Immature natural killer cell (primary cell): ENCODE results near the gene ANKHD1. TPM values are rescaled to one million over a fixed set of nuclear protein-coding genes. Genes with fewer than 3 reads are reported as not detected.

Experiments
- DNase-seq, 3 donors: peaks; one replicate each; pipeline ENCODE4 v3.0.0; 2022; ENCODE audit warnings: mixed read lengths in 1 of 3
- H3K27ac Mint-ChIP-seq, 6 donors: one replicate each; pipeline ENCODE4 v1.8.0; 2020; ENCODE audit warnings: mixed read lengths in 6 of 6, mild to moderate bottlenecking in 5 of 6, inconsistent platforms in 4 of 6, moderate library complexity in 3 of 6
- H3K27me3 Mint-ChIP-seq, 3 donors: one replicate each; pipeline ENCODE4 v1.8.0; 2020 to 2021; ENCODE audit warnings: low read depth in 3 of 3, mild to moderate bottlenecking in 3 of 3, mixed read lengths in 3 of 3, moderate library complexity in 3 of 3, inconsistent platforms in 1 of 3
- H3K36me3 Mint-ChIP-seq, 3 donors: one replicate each; pipeline ENCODE4 v1.8.0; 2020; ENCODE audit warnings: mixed read lengths in 3 of 3, inconsistent platforms in 2 of 3, mild to moderate bottlenecking in 2 of 3
- H3K4me1 Mint-ChIP-seq, 2 donors: one replicate each; pipeline ENCODE4 v1.8.0; 2020; ENCODE audit warnings: inconsistent platforms in 2 of 2, mild to moderate bottlenecking in 2 of 2, mixed read lengths in 2 of 2, moderate library complexity in 1 of 2
- H3K4me3 Mint-ChIP-seq, 5 donors: one replicate each; pipeline ENCODE4 v1.8.0; 2020; ENCODE audit warnings: mild to moderate bottlenecking in 5 of 5, mixed read lengths in 5 of 5, inconsistent platforms in 3 of 5, moderate library complexity in 3 of 5
- H3K9me3 Mint-ChIP-seq, 6 donors: one replicate each; pipeline ENCODE4 v1.8.0; 2020; ENCODE audit warnings: mild to moderate bottlenecking in 6 of 6, mixed read lengths in 6 of 6, inconsistent platforms in 4 of 6, moderate library complexity in 3 of 6
- polyA plus RNA-seq, 3 donors: library from polyadenylated mRNA; unstranded; fragments of 300-500 nt; fragmentation: Illumina TruSeq; gene quantifications; one replicate each; pipeline ENCODE4 v1.2.3, GENCODE V29; 2021

ANKHD1 gene
- polyA plus RNA-seq, 3 donors from 2014 or later = 37.0 to 86.1 (median 62.7) TPM

- no peak overlapping the region for H3K27ac Mint-ChIP-seq
- no peak overlapping the region for H3K4me3 Mint-ChIP-seq
- peaks cover 48 to 58% of the 10 kb centered on the region in 2 donors for H3K4me1 Mint-ChIP-seq
- no peak for DNase-seq
- peaks cover 0 to 4% (median 0%) of the 10 kb centered on the region in 3 donors for H3K36me3 Mint-ChIP-seq
- peaks cover 15 to 18% (median 16%) of the 10 kb centered on the region in 3 donors for H3K27me3 Mint-ChIP-seq
- no peaks in the 10 kb centered on the region for H3K9me3 Mint-ChIP-seq
Observed at GRCh38 chr5:140560227-140560626, 158.6 kb downstream of the ANKHD1 start.

GRCh38 chr5:140561753-140562523 lies 160.3 kb downstream of the ANKHD1 start:
- Mint-ChIP-seq H3K4me1 (peaks cover 43 to 55% of the 10 kb centered on the region in 2 donors), H3K36me3 (peaks cover 0 to 8% (median 3%) of the 10 kb centered on the region in 3 donors), H3K9me3 (no peaks in the 10 kb centered on the region), H3K27ac (peak overlapping the region in 1 of 6 donors; percentile 99), H3K27me3 (peaks cover 15 to 18% (median 16%) of the 10 kb centered on the region in 3 donors), H3K4me3 (peak overlapping the region in 1 of 5 donors; percentile 94)
- no peak for DNase-seq

GRCh38 chr5:140563596-140563995 lies 162.0 kb downstream of the ANKHD1 start:
- Mint-ChIP-seq H3K4me1 (peaks cover 35 to 59% of the 10 kb centered on the region in 2 donors), H3K27me3 (peaks cover 9 to 14% (median 11%) of the 10 kb centered on the region in 3 donors), H3K27ac (peak overlapping the region; percentile 94 to 99 (median 97)), H3K4me3 (peak overlapping the region; percentile 88 to 94 (median 93)), H3K9me3 (no peaks in the 10 kb centered on the region), H3K36me3 (peaks cover 0 to 8% (median 3%) of the 10 kb centered on the region in 3 donors)
- DNase-seq = no peak

- H3K9me3 Mint-ChIP-seq = no peaks in the 10 kb centered on the region
- peak; percentile 99 for DNase-seq
- peaks cover 43 to 67% of the 10 kb centered on the region in 2 donors for H3K4me1 Mint-ChIP-seq
- peaks cover 9 to 13% (median 11%) of the 10 kb centered on the region in 3 donors for H3K27me3 Mint-ChIP-seq
- peak within 1 kb of the TSS; percentile 88 to 94 (median 93) for H3K4me3 Mint-ChIP-seq
- H3K36me3 Mint-ChIP-seq = peaks cover 0 to 8% (median 3%) of the 10 kb centered on the region in 3 donors
- H3K27ac Mint-ChIP-seq = peak within 1 kb of the TSS; percentile 95 to 99 (median 97)
Observed at GRCh38 chr5:140564196-140565023, 162.8 kb downstream of the ANKHD1 start, which contains the start of the genes APBB3 and SLC35A4. Gene APBB3, minus strand, starts transcription at chr5:140564598. Its CDS starts 353 bp downstream, at chr5:140564245. Gene SLC35A4, plus strand, starts transcription at chr5:140564828. Its CDS starts 2,342 bp downstream, at chr5:140567170.

- no peak for DNase-seq
- Mint-ChIP-seq H3K36me3 (peaks cover 0 to 8% (median 3%) of the 10 kb centered on the region in 3 donors), H3K27ac (peak overlapping the region; percentile 95 to 99 (median 97)), H3K9me3 (no peaks in the 10 kb centered on the region), H3K4me1 (peaks cover 51 to 75% of the 10 kb centered on the region in 2 donors), H3K4me3 (peak overlapping the region; percentile 88 to 94 (median 93)), H3K27me3 (peaks cover 9 to 12% (median 10%) of the 10 kb centered on the region in 3 donors)
Observed at GRCh38 chr5:140565024-140565779, 163.6 kb downstream of the ANKHD1 start.

- H3K9me3 Mint-ChIP-seq = no peaks in the 10 kb centered on the region
- H3K27me3 Mint-ChIP-seq = peaks cover 7 to 12% (median 10%) of the 10 kb centered on the region in 3 donors
- DNase-seq = no peak
- H3K27ac Mint-ChIP-seq = peak overlapping the region; percentile 95 to 99 (median 97)
- H3K4me1 Mint-ChIP-seq = peaks cover 54 to 79% of the 10 kb centered on the region in 2 donors
- H3K36me3 Mint-ChIP-seq = peaks cover 0 to 8% (median 4%) of the 10 kb centered on the region in 3 donors
- peak overlapping the region; percentile 88 to 94 (median 93) for H3K4me3 Mint-ChIP-seq
Observed at GRCh38 chr5:140565780-140566095, 164.1 kb downstream of the ANKHD1 start.

GRCh38 chr5:140566665-140567064 lies 165.0 kb downstream of the ANKHD1 start:
- no peaks in the 10 kb centered on the region for H3K9me3 Mint-ChIP-seq
- peak overlapping the region in 1 of 5 donors; percentile 50 for H3K4me3 Mint-ChIP-seq
- peaks cover 54 to 79% of the 10 kb centered on the region in 2 donors for H3K4me1 Mint-ChIP-seq
- DNase-seq = no peak
- peaks cover 7 to 12% (median 10%) of the 10 kb centered on the region in 3 donors for H3K27me3 Mint-ChIP-seq
- peaks cover 0 to 9% (median 4%) of the 10 kb centered on the region in 3 donors for H3K36me3 Mint-ChIP-seq
- H3K27ac Mint-ChIP-seq = peak overlapping the region in 5 of 6 donors; percentile 11 to 66 (median 59)

GRCh38 chr5:140567136-140567818 lies 165.6 kb downstream of the ANKHD1 start:
- H3K36me3 Mint-ChIP-seq = peaks cover 0 to 9% (median 4%) of the 10 kb centered on the region in 3 donors
- H3K4me1 Mint-ChIP-seq = peaks cover 54 to 79% of the 10 kb centered on the region in 2 donors
- H3K9me3 Mint-ChIP-seq = no peaks in the 10 kb centered on the region
- peaks cover 7 to 12% (median 10%) of the 10 kb centered on the region in 3 donors for H3K27me3 Mint-ChIP-seq
- DNase-seq = no peak
- peak overlapping the region; percentile 11 to 99 (median 66) for H3K27ac Mint-ChIP-seq
- peak overlapping the region in 1 of 5 donors; percentile 50 for H3K4me3 Mint-ChIP-seq

GRCh38 chr5:140567871-140568270 lies 166.2 kb downstream of the ANKHD1 start:
- Mint-ChIP-seq H3K36me3 (peaks cover 0 to 9% (median 4%) of the 10 kb centered on the region in 3 donors), H3K9me3 (no peaks in the 10 kb centered on the region), H3K27me3 (peaks cover 7 to 10% (median 10%) of the 10 kb centered on the region in 3 donors), H3K4me3 (no peak overlapping the region), H3K27ac (peak overlapping the region; percentile 35 to 99 (median 99)), H3K4me1 (peaks cover 54 to 73% of the 10 kb centered on the region in 2 donors)
- DNase-seq = no peak

GRCh38 chr5:140568443-140569063 lies 166.9 kb downstream of the ANKHD1 start:
- Mint-ChIP-seq H3K27me3 (peaks cover 7 to 10% (median 10%) of the 10 kb centered on the region in 3 donors), H3K9me3 (no peaks in the 10 kb centered on the region), H3K4me3 (peak overlapping the region in 1 of 5 donors; percentile 86), H3K36me3 (peaks cover 3 to 9% (median 4%) of the 10 kb centered on the region in 3 donors), H3K27ac (peak overlapping the region; percentile 98 to 99 (median 99)), H3K4me1 (peaks cover 49 to 66% of the 10 kb centered on the region in 2 donors)
- no peak for DNase-seq

- H3K27me3 Mint-ChIP-seq = peaks cover 5 to 10% (median 7%) of the 10 kb centered on the region in 3 donors
- H3K4me3 Mint-ChIP-seq = peak overlapping the region; percentile 75 to 91 (median 83)
- peak; percentile 34 to 50 (median 44) for DNase-seq
- H3K27ac Mint-ChIP-seq = peak overlapping the region; percentile 98 to 99 (median 99)
- peaks cover 43 to 60% of the 10 kb centered on the region in 2 donors for H3K4me1 Mint-ChIP-seq
- no peaks in the 10 kb centered on the region for H3K9me3 Mint-ChIP-seq
- H3K36me3 Mint-ChIP-seq = peaks cover 3 to 9% (median 4%) of the 10 kb centered on the region in 3 donors
Observed at GRCh38 chr5:140569197-140569596, 167.6 kb downstream of the ANKHD1 start.

- peak overlapping the region; percentile 98 to 99 (median 99) for H3K27ac Mint-ChIP-seq
Observed at GRCh38 chr5:140570058-140570457, 168.4 kb downstream of the ANKHD1 start.

More at GRCh38 chr5:140570058-140570457, 168.4 kb downstream of the ANKHD1 start:
- no peaks in the 10 kb centered on the region for H3K9me3 Mint-ChIP-seq
- no peak for DNase-seq
- peak overlapping the region in 2 of 5 donors; percentile 52 to 91 for H3K4me3 Mint-ChIP-seq
- H3K27me3 Mint-ChIP-seq = peaks cover 0 to 4% (median 2%) of the 10 kb centered on the region in 3 donors
- peaks cover 36 to 51% of the 10 kb centered on the region in 2 donors for H3K4me1 Mint-ChIP-seq
- H3K36me3 Mint-ChIP-seq = peaks cover 3 to 9% (median 4%) of the 10 kb centered on the region in 3 donors
